ENCODE measurements around the gene DNM3. TPM values are rescaled to one million over a fixed set of nuclear protein-coding genes. Genes with fewer than 3 reads are reported as not detected.

The DNM3 gene
- total RNA-seq, 1 donor from 2014 or later: 0.41 TPM

DNA sequence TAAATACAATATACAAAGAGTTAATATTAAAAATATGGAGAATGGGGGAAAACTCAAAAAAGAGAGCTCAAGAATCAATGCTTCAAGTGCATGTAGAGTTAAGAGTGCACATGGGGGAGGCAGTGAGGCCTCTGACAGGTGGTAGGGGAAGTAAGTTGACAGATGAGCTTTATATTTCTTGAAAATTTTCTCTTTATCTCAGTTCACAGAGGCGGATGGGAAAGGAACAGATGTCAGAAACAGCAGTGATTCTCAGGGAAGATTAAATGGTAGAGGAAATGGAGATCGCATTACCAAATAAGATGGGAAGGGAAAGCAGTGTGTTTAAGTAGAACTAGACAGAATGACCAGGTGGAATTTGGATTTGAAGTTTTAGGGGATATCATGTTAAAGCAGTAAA is 379.1 kb downstream of the DNM3 start:
- Mint-ChIP-seq H3K4me1 (ENCODE audit: low read depth) (peaks cover 2% of the 10 kb centered on the region), H3K27me3 (ENCODE audit: low read depth) (peaks cover 4% of the 10 kb centered on the region)
- intact Hi-C loops (cut with micrococcal nuclease): no loop called here

GRCh38 chr1:172221436-172221835 is 380.1 kb downstream of the DNM3 start:
- Mint-ChIP-seq H3K27me3 (ENCODE audit: low read depth) (peaks cover 4% of the 10 kb centered on the region), H3K27ac (no peak overlapping the region), H3K4me3 (ENCODE audit: low read depth) (no peak overlapping the region), H3K36me3 (ENCODE audit: low read depth) (no peaks in the 10 kb centered on the region), H3K4me1 (ENCODE audit: low read depth) (peaks cover 2% of the 10 kb centered on the region), H3K9me3 (no peaks in the 10 kb centered on the region)
- intact Hi-C loops (cut with micrococcal nuclease): no loop called here
- DNase-seq (ENCODE audit: low spot score): no peak

More for the DNA sequence above, 379.1 kb downstream of the DNM3 start:
- no peak for DNase-seq (ENCODE audit: low spot score)
- Mint-ChIP-seq H3K27ac (no peak overlapping the region), H3K9me3 (no peaks in the 10 kb centered on the region), H3K4me3 (ENCODE audit: low read depth) (no peak overlapping the region), H3K36me3 (ENCODE audit: low read depth) (no peaks in the 10 kb centered on the region)

GRCh38 chr1:172224871-172225270 is 383.6 kb downstream of the DNM3 start:
- H3K9me3 Mint-ChIP-seq: peaks cover 2% of the 10 kb centered on the region
- H3K27ac Mint-ChIP-seq: no peak overlapping the region
- intact Hi-C loops (cut with micrococcal nuclease): no loop called here
- no peak overlapping the region for H3K4me3 Mint-ChIP-seq (ENCODE audit: low read depth)
- peaks cover 2% of the 10 kb centered on the region for H3K4me1 Mint-ChIP-seq (ENCODE audit: low read depth)
- H3K27me3 Mint-ChIP-seq (ENCODE audit: low read depth): peaks cover 4% of the 10 kb centered on the region
- H3K36me3 Mint-ChIP-seq (ENCODE audit: low read depth): peaks cover 2% of the 10 kb centered on the region
- no peak for DNase-seq (ENCODE audit: low spot score)

DNA sequence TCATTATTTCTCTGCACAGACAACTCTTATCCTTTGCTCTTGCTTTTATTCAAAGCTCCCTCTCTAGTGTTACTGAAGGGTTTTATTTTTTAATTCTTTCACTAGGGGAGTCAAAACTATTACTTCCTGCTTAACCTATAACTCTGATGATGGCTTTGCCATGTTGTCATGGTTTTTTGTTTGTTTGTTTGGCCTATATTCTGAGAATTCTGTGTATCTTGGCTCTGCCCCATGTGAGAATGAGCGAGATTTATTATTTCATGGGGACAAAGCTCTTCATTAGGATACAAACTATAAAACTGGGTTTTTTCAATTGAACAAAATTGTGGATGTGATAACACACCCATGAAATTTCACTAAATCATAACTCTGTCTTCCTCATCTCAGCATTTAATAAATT is 388.6 kb downstream of the DNM3 start:
- DNase-seq (ENCODE audit: low spot score): no peak
- H3K4me1 Mint-ChIP-seq (ENCODE audit: low read depth): peaks cover 4% of the 10 kb centered on the region
- H3K27me3 Mint-ChIP-seq (ENCODE audit: low read depth): no peaks in the 10 kb centered on the region
- intact Hi-C loops (cut with micrococcal nuclease): no loop called here
- peaks cover 13% of the 10 kb centered on the region for H3K36me3 Mint-ChIP-seq (ENCODE audit: low read depth)
- H3K27ac Mint-ChIP-seq: no peak overlapping the region
- H3K9me3 Mint-ChIP-seq: peaks cover 25% of the 10 kb centered on the region
- H3K4me3 Mint-ChIP-seq (ENCODE audit: low read depth): no peak overlapping the region

DNA sequence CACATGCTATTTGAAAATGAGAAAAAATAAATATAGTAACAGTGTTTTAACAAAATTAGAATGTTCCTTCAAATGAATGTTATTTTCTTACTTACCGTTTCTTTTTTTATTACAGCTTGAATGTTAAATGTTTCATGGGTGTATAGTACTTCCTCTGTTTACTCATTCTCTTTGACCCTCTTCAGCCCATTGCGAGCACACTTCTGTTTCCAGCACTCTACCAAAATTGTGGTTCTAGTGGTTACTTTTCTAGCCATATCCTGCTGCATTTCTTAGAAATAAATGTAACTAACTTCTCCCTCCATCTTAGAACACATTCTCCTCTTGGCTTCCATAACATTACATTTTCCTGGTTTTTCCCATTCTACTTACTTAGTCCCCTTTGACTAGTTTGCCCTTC is 389.2 kb downstream of the DNM3 start:
- H3K27me3 Mint-ChIP-seq (ENCODE audit: low read depth): no peaks in the 10 kb centered on the region
- no peak overlapping the region for H3K27ac Mint-ChIP-seq
- no peak overlapping the region for H3K4me3 Mint-ChIP-seq (ENCODE audit: low read depth)
- no peak for DNase-seq (ENCODE audit: low spot score)
- peaks cover 13% of the 10 kb centered on the region for H3K36me3 Mint-ChIP-seq (ENCODE audit: low read depth)
- H3K4me1 Mint-ChIP-seq (ENCODE audit: low read depth): peaks cover 4% of the 10 kb centered on the region
- peaks cover 25% of the 10 kb centered on the region for H3K9me3 Mint-ChIP-seq
- intact Hi-C loops (cut with micrococcal nuclease): no loop called here

DNA sequence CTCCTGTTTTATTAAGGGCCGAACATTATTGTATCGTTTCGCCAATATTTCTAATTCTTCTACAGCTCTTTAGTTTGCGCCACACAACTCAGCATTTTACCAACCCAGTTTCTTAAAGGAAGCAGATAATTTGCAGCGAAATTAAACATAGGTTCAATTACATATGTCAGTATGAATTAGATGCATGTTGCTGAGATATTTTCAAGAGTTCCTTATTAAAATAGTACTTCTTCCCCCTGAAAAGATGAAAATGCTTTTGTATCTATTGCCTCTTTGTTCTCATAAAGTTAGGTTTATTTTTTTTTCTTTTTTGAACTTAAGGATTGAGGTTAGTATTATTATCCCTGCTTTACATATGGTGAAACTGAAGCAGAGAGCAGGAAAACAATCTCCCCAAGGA is 395.7 kb downstream of the DNM3 start:
- intact Hi-C loops (cut with micrococcal nuclease): no loop called here
- Mint-ChIP-seq H3K27me3 (ENCODE audit: low read depth) (peaks cover 3% of the 10 kb centered on the region), H3K27ac (no peak overlapping the region), H3K9me3 (peaks cover 6% of the 10 kb centered on the region), H3K4me1 (ENCODE audit: low read depth) (no peaks in the 10 kb centered on the region), H3K36me3 (ENCODE audit: low read depth) (peaks cover under 1% of the 10 kb centered on the region), H3K4me3 (ENCODE audit: low read depth) (no peak overlapping the region)
- DNase-seq (ENCODE audit: low spot score): no peak

GRCh38 chr1:172238158-172238557 is 396.9 kb downstream of the DNM3 start:
- H3K27ac Mint-ChIP-seq: no peak overlapping the region
- no peaks in the 10 kb centered on the region for H3K4me1 Mint-ChIP-seq (ENCODE audit: low read depth)
- H3K36me3 Mint-ChIP-seq (ENCODE audit: low read depth): no peaks in the 10 kb centered on the region
- no peaks in the 10 kb centered on the region for H3K9me3 Mint-ChIP-seq
- peaks cover 3% of the 10 kb centered on the region for H3K27me3 Mint-ChIP-seq (ENCODE audit: low read depth)
- no peak for DNase-seq (ENCODE audit: low spot score)
- intact Hi-C loops (cut with micrococcal nuclease): no loop called here
- H3K4me3 Mint-ChIP-seq (ENCODE audit: low read depth): no peak overlapping the region

GRCh38 chr1:172238965-172239364 is 397.7 kb downstream of the DNM3 start:
- no peak overlapping the region for H3K27ac Mint-ChIP-seq
- H3K4me3 Mint-ChIP-seq (ENCODE audit: low read depth): no peak overlapping the region
- intact Hi-C loops (cut with micrococcal nuclease): no loop called here
- H3K36me3 Mint-ChIP-seq (ENCODE audit: low read depth): no peaks in the 10 kb centered on the region
- no peaks in the 10 kb centered on the region for H3K4me1 Mint-ChIP-seq (ENCODE audit: low read depth)
- no peak for DNase-seq (ENCODE audit: low spot score)
- H3K27me3 Mint-ChIP-seq (ENCODE audit: low read depth): peaks cover 3% of the 10 kb centered on the region
- no peaks in the 10 kb centered on the region for H3K9me3 Mint-ChIP-seq

DNA sequence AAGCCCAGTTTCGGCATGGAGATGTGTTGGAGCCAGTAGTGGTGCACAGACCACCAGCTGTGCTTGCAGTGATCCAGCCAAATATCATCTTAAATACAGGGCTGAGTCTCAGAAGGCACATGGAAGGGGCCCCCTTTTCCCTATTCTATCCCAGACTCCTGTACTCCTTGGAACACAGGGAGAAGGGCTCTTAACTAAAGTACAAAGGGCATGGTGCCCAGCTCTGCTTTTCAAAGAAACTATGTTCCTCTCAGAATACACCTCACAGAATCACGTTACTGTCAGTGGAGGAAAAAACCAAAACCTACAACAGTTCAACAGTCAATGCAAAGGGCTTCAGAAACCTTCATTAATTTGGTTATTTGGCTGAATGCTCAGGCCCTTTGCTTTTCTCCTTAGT is 398.6 kb downstream of the DNM3 start:
- Mint-ChIP-seq H3K9me3 (peaks cover 1% of the 10 kb centered on the region), H3K4me1 (ENCODE audit: low read depth) (no peaks in the 10 kb centered on the region), H3K36me3 (ENCODE audit: low read depth) (no peaks in the 10 kb centered on the region), H3K4me3 (ENCODE audit: low read depth) (no peak overlapping the region), H3K27me3 (ENCODE audit: low read depth) (peaks cover 3% of the 10 kb centered on the region), H3K27ac (no peak overlapping the region)
- no peak for DNase-seq (ENCODE audit: low spot score)
- intact Hi-C loops (cut with micrococcal nuclease): no loop called here

GRCh38 chr1:172241540-172241939 is 400.2 kb downstream of the DNM3 start:
- H3K36me3 Mint-ChIP-seq (ENCODE audit: low read depth): no peaks in the 10 kb centered on the region
- H3K9me3 Mint-ChIP-seq: peaks cover 5% of the 10 kb centered on the region
- intact Hi-C loops (cut with micrococcal nuclease): no loop called here
- no peak overlapping the region for H3K4me3 Mint-ChIP-seq (ENCODE audit: low read depth)
- H3K27me3 Mint-ChIP-seq (ENCODE audit: low read depth): peaks cover 3% of the 10 kb centered on the region
- no peaks in the 10 kb centered on the region for H3K4me1 Mint-ChIP-seq (ENCODE audit: low read depth)
- no peak overlapping the region for H3K27ac Mint-ChIP-seq
- no peak for DNase-seq (ENCODE audit: low spot score)

- H3K36me3 Mint-ChIP-seq (ENCODE audit: low read depth): no peaks in the 10 kb centered on the region
- H3K9me3 Mint-ChIP-seq: peaks cover 5% of the 10 kb centered on the region
- no peak overlapping the region for H3K4me3 Mint-ChIP-seq (ENCODE audit: low read depth)
- no peak overlapping the region for H3K27ac Mint-ChIP-seq
- H3K4me1 Mint-ChIP-seq (ENCODE audit: low read depth): no peaks in the 10 kb centered on the region
- no peaks in the 10 kb centered on the region for H3K27me3 Mint-ChIP-seq (ENCODE audit: low read depth)
- intact Hi-C loops (cut with micrococcal nuclease): no loop called here
- DNase-seq (ENCODE audit: low spot score): no peak
These were observed 403.6 kb downstream of the DNM3 start for GRCh38 chr1:172244865-172245264.

DNA sequence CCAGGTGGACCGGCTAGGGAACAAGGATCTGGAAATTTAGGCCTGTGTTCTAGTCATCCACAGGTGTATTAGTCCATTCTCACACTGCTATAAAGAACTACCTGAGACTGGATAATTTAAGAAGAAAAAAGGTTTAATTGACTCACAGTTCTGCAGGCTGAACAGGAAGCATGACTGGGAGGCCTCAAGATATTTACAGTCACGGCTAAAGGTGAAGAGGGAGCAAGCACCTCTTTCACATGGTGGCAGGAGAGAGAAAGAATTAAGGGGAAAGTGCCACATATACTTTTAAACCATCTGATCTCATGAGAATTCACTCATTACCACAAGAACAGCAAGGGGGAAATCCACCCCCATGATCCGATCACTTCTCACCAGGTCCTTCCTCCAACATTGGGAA is 404.5 kb downstream of the DNM3 start:
- Mint-ChIP-seq H3K9me3 (peaks cover 12% of the 10 kb centered on the region), H3K27ac (no peak overlapping the region), H3K27me3 (ENCODE audit: low read depth) (peaks cover 4% of the 10 kb centered on the region), H3K4me1 (ENCODE audit: low read depth) (no peaks in the 10 kb centered on the region), H3K36me3 (ENCODE audit: low read depth) (no peaks in the 10 kb centered on the region), H3K4me3 (ENCODE audit: low read depth) (no peak overlapping the region)
- no peak for DNase-seq (ENCODE audit: low spot score)
- intact Hi-C loops (cut with micrococcal nuclease): no loop called here

- Mint-ChIP-seq H3K4me1 (ENCODE audit: low read depth) (no peaks in the 10 kb centered on the region), H3K36me3 (ENCODE audit: low read depth) (no peaks in the 10 kb centered on the region), H3K27ac (no peak overlapping the region), H3K27me3 (ENCODE audit: low read depth) (peaks cover 4% of the 10 kb centered on the region), H3K9me3 (peaks cover 12% of the 10 kb centered on the region), H3K4me3 (ENCODE audit: low read depth) (no peak overlapping the region)
- DNase-seq (ENCODE audit: low spot score): no peak
- intact Hi-C loops (cut with micrococcal nuclease): no loop called here
These were observed 405.5 kb downstream of the DNM3 start for GRCh38 chr1:172246521-172247390.
